ENCODE data around the gene INCA1.
"Not testable (repeated sequence)": the region's sequence is repeated elsewhere in the genome, so short reads cannot be mapped to it uniquely, and the experiment has no call there.

INCA1 gene, protein sequence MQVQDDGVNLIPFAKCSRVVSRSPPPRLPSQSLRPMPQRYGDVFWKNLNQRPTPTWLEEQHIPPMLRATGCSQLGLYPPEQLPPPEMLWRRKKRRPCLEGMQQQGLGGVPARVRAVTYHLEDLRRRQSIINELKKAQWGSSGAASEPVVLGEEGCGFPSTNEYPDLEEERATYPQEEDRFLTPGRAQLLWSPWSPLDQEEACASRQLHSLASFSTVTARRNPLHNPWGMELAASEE

DNA sequence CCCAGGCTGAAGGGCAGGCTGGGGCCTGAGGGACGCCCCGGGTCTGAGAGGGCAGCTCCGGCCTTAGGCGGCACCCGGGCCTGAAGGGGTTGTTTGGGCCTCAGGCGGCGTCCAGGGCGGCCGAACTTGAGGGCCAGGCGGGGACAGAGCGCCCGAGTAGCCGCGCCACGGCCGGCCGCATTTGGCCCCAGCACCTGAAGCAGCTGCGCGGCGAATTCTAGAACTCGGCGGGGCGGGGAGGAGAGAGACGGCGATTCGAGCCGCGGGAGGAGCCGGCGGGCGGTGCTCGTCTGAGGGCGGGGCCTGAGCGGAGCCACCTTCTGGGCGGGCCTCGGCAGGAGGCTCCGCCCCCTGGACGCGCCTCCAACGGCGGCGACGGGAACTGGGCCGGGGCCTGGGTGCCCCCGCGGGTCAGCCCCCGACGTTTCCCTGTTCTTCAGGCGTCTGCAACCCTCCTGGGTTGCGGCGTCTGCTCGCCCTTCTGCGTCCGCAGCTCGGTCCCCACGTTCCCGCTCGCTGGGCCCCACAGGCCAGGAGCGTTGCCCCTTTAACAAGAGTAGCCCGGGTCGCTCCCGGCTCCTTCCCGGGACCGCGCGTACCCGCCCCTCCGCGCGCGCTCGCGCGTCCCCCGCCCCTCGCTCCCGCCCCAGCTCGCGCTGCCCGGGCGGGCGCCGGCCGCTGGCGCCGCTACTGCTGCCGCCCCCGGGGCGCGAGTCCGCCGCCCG, at the start of gene INCA1, which contains the start of gene KIF1C:
TSS of gene INCA1 (minus strand) at position 221 of the 725 bp plus-strand sequence. CDS start 3,085 bp downstream, outside the sequence.
TSS of gene KIF1C (plus strand) at position 649 of the 725 bp plus-strand sequence. CDS start 2,297 bp downstream, outside the sequence.
- peak; percentile 86 for DNase-seq

DNA sequence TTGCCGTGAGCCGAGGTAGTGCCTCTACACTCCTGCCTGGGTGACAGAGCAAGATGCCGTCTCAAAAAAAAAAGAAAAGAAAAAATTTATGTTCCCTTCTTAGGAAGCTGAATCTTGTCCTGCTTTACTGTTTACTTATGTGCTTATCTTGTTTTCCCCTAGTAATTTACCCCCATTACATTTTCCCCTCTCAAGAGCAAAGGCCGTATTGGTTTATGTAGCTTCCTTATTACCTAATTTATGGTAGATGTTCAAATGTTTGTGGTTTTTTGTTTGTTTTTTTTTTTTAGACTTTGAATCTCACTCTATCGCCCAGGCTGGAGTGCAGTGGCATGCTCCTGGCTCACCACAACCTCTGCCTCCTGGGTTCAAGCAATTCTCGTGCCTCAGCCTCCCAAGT, 48.2 kb upstream of the INCA1 start:
- DNase-seq, result no peak

DNA sequence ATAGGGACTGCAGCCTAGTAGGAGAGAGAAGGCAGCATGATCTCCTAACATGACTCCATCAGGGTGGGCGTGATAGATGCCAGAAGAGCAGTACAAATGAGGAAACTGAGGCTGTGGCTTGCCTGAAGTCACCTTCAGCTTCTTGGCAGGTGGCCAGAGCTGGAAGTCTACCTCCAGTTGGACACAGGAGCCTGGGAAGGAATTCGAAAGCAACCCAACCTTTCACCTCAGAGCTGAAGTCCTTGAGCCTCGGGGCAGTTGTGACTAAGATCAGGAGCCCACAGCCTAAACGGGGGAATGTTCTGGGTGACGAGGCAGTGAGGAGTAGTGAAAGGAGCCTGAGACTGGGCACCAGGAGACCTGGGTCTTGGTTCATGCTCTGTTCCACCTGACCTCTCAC, 47.3 kb upstream of the INCA1 start:
- no peak for DNase-seq

DNA sequence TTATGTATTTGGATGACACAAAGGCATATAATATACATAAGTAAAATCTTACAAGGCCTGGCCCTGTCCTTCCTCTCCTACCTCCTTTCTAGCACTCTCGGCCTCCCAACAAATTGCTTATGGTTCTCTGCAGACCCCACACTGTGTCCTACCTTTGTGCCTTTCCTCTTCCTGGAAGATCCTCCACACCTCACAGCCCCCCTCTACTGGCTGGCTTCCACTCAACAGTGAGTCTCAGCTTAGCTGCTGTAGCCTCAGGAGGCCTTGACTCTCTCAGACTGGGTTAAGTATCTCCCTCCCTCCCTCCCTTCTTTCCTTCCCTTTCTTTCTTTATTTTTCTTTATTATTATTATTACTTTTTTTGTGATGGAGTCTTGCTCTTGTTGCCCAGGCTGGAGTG, 46.2 kb upstream of the INCA1 start:
- DNase-seq, result no peak

DNA sequence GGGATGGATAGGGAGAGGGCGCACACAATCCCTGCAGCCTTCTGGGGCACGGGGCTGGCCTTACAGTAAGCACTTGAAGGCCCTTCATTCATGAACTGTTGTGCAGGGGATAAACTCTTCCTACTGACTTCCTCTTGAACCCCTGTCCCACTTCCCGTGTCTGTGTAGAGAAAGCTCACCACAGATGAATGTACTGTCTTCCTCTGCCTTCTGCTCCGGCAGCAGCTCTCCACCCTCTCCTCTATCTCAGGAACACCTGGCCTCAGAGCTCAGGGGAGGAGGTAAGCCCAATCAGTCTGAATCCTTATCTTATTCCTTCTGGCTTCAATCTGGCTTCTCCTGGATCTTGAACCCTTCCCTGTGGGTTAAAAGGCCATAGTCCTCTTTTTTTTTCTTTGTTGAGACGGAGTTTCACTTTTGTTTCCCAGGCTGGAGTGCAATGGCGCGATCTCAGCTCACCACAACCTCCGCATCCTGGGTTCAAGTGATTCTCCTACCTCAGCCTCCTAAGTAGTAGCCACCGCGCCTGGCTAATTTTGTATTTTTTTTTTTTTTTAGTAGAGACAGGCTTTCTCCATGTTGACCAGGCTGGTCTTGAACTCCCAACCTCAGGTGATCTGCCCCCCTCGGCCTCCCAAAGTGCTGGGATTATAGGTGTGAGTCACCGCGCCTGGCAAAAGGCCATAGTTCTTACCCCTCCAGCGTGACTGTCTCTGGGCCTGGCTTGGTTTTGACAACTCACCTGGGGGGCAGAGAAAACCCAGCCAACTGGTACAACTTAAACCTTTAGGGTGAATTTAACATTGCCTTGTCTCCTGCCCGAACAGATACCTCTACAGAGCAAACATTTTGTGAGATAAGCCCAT, 45.1 kb upstream of the INCA1 start:
- no peak for DNase-seq

DNA sequence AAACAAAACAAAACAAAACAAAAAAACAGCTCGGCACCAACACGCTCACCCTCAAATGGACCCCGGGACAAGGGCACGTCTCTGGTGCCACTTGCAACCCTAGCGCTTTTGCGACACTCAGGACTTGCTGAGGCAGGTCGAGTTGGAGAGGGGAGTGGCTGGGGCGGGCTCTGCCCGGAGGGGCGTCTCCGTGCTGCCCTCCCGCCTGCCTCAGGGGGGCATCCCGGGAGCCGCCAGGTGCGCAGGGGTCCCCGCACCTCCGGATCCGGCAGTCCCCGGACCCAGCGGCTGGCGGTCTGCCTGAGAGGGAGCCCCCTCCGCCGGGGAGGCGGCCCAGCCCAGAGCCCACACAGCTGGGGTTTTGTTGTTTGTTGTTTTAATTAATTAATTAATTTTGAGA, 38.0 kb upstream of the INCA1 start, which contains the start of gene SLC52A1:
TSS of gene SLC52A1 (minus strand) at position 112 of the 400 bp plus-strand sequence. CDS start 820 bp downstream, outside the sequence.
- DNase-seq, result no peak

DNA sequence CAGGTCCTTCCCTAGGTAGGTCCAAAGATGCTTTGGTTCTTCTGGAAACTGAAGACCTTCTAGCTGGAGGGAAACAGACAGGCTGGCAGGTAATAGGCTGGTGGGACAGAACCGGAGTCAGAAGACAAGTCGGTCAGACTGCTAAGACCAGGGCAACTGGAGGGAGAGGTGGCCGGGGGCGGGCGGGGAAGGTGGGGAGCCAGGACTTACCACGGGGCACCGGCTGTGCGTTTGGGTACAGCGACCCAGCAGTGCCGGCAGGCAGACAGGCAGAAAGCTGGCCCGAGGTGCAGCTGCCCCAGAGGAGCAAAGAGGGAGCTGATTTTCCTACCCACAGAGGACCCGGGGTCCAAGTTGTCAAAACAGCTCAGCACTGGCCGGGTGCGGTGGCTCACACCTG, 37.3 kb upstream of the INCA1 start:
- no peak for DNase-seq

DNA sequence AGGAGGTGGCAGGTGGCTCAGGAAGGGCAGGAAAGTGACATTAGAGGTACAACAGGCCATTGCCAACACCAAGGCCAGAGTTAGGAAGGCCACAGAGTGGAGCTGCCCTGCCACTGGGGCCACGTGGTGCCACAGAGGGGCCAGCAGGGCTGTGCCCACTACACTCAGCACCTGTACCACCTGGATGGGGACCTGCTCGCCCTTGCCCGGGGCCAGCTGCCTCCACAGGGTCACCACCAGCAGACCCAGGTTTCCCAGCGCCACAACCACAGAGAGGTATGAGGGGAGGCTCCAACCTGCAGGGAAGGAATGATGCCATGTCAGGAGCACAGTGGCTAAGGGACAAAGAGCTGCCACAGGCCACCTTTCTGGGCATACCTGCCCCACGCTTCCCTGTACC, 36.7 kb upstream of the INCA1 start:
- no peak for DNase-seq

DNA sequence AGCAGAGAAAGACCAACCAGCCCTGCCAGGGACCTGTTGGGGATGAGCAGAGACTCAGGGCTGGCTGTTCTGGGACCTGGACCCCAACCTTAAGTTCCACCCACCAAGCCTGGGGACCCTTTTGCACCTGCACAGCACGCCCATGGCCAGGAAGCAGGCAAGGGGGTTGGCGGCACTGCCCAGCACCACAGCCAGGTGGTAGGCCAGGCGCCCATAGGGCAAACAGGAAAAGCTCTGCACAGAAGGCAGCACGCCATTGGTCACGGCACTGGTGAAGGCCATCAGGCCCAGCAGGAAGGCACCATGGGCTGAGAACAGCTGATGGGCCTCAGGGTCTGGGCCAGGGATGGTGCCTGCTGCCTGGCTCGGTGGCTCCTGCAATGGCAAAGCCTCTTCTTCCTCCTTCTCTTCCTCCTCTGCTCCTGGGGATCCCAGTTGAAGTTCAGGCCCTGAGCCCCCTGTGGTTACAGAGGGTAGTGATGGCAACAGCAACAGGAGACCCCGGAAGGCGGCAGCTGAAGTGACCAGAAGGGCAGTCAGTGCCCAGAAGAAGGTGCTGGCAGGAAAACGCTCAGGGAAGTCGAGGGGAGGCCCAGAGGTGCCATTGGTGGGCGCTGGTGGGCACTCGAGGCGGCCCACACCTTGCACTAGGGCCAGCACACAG, 36.2 kb upstream of the INCA1 start:
- no peak for DNase-seq

DNA sequence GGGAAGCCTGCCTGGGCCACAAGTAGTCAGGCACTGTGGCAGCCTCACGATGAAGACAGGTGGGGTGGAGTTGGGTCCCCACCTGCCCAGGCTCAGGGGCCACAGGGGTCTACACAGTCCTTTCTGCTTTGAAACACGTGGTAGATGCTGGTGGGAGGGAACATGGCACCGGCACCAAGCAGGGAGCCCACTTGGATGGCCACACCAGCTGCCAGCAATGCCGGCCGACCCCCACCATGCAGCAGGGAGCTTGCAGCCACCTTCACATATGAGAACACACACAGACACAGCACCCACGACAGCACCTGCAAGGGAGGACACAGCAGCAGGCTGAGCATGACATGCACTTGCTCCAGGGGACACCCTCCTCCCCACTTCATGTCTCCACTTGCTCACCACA, 35.5 kb upstream of the INCA1 start:
- no peak for DNase-seq

DNA sequence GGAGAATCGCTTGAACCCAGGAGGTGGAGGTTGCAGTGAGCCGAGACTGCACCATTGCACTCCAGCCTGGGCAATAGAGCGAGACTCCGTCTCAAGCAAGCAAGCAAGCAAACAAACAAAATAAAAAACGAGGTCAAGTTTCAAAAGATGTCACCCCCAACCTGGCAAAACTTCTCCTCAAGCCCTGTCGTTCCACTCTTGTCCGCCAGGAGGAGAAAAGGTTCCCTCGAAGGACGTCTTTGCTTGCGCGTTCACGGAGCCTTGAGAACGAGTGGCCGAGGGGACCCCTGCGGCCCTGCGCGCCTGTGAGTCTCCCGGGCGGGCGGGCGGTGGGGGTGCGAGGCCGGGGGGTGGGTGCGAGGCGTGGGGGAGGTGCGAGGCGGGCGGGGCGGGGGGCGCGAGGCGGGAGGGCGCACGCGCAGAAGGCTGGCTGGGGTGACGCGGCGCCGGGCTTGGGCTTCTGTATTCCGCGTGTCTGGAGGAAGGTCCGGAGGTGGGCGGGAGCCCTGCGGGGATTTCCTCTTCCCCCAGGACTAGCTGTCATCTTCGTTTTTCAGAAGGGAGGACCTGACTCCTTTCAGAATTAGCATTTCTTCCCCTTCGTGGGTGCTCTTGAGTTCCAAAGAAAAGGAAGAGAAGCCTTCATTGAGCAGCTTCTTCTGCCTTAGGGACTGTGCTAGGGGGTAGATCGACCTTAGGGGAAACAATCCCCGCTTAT, 34.2 kb upstream of the INCA1 start:
- peak; percentile 19 for DNase-seq

DNA sequence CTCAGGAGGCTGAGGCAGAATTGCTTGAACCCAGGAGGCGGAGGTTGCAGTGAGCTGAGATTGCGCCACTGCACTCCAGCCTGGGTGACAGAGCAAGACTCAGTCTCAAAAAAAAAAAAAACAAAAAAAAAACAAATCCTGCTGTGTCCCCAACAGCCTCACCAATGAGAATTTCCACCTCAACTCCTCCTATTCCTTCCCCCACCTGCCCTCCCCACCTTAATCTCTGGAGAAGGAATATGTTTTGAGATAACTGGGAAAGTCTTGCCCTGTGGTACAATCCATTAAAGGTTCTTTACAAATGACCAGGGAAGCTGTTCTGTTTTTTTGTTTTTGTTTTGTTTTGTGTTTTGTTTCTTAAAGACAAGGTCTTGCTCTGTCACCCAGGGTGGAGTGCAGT, 32.8 kb upstream of the INCA1 start:
- not testable (repeated sequence) for DNase-seq

DNA sequence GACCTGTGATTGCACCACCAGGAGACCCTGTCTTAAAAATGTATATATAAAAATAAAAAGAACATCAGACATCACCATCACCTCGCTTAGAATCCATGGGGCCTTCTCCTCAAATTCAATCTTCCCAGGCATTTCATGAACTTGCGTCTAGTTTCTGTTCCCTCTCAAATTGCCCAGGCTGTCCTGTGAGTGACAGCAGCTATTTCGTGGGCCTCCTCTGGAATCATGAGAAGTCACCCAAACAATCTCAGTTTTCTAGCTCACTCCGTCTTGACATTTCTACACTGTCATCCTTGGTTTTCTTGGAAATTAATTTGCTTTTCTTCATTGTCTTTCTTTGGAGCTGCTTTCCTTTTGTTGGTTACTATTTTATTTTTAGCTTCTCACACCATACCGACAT, 30.6 kb upstream of the INCA1 start:
- no peak for DNase-seq

DNA sequence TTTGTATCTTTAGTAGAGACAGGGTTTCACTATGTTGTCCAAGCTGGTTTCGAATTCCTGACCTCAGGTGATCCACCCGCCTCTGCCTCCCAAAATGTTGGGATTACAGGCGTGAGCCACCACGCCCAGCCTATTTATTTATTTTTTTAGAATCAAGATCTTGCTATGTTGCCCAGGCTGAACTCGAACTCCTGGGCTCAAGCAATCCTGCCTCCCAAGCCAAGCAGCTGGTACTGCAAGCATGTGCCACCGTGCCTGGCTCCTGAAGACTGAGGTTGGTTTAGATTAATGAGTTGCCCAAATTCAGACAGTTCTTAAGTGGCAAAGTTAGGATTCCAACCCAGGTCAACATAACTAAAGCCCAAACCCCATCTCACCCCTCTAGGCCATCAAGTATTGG, 30.0 kb upstream of the INCA1 start:
- no peak for DNase-seq

DNA sequence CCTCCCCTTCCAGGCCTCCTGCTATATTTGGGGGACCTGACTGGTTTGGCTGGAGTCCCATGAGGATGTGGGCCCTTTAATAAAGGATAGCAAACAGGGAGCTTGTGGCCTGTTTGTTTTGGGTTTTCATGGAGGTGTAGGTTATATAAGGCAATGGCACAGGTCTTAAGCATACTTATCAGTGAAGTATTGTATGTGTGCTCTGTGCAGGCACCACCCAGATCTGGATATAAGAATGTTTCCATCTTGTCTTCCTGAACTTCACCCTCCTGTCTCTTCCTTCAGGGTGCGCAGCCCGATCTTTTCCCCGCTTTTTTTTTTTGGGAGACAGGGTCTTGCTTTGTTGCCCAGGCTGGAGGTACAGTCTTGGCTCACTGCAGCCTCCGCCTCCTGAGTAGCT, 27.3 kb upstream of the INCA1 start:
- DNase-seq, result no peak

DNA sequence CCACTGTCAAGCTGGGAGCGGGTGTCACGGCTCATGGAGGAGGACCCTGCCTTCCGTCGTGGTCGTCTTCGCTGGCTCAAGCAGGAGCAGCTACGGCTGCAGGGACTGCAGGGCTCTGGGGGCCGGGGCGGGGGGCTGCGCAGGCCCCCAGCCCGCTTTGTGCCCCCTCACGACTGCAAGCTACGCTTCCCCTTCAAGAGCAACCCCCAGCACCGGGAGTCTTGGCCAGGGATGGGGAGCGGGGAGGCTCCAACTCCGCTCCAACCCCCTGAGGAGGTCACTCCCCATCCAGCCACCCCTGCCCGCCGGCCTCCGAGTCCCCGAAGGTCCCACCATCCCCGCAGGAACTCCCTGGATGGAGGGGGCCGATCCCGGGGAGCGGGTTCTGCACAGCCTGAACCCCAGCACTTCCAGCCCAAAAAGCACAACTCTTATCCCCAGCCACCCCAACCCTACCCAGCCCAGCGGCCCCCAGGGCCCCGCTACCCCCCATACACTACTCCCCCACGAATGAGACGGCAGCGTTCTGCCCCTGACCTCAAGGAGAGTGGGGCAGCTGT, 26.3 kb upstream of the INCA1 start:
- no peak for DNase-seq

DNA sequence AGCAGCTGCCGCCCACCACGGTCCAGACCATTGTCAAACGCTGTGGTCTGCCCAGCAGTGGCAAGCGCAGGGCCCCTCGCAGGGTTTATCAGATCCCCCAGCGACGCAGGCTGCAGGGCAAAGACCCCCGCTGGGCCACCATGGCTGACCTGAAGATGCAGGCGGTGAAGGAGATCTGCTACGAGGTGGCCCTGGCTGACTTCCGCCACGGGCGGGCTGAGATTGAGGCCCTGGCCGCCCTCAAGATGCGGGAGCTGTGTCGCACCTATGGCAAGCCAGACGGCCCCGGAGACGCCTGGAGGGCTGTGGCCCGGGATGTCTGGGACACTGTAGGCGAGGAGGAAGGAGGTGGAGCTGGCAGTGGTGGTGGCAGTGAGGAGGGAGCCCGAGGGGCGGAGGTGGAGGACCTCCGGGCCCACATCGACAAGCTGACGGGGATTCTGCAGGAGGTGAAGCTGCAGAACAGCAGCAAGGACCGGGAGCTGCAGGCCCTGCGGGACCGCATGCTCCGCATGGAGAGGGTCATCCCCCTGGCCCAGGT, 24.9 kb upstream of the INCA1 start:
- DNase-seq, result no peak

DNA sequence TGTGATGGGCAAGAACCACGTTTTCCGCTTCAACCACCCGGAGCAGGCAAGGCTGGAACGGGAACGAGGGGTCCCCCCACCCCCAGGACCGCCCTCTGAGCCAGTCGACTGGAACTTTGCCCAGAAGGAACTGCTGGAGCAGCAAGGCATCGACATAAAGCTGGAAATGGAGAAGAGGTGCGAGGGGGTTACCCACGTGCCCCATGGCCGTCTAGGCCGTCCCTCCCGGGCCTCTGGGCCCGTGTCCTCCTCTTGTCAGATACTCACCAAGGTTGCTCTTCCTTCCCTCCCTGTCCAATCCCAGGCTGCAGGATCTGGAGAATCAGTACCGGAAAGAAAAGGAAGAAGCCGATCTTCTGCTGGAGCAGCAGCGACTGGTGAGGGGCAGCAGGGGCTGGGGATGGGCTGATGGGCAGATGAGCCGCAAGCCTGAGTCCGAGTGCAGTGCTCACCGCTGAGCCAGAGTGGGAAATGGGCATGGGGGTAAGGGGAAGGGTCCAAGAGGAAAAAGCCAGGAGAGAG, 23.2 kb upstream of the INCA1 start:
- DNase-seq, result no peak

DNA sequence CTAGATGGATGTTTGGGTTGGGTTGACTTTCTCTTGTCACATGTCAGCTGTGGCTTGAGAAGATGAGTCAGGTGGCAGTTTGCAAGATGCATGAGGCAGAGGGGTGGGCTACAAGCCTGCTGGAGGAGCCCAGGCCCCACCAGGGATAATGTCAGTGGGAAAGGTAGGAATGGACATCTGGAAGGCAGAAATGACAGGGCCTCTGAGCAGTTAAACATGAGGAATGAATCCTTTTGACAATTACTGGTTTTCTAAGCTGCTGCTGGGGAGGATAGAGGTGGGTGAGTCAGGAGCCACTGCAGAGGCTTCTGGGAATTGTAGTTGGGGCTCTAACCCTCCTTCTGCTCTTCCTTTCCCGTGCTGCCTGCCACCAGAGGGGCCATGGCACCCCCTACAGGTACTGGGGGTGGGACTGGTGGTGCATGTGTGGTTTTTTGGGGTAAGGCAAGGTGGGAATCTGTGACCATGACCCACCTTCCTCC, 22.2 kb upstream of the INCA1 start:
- DNase-seq, result no peak

DNA sequence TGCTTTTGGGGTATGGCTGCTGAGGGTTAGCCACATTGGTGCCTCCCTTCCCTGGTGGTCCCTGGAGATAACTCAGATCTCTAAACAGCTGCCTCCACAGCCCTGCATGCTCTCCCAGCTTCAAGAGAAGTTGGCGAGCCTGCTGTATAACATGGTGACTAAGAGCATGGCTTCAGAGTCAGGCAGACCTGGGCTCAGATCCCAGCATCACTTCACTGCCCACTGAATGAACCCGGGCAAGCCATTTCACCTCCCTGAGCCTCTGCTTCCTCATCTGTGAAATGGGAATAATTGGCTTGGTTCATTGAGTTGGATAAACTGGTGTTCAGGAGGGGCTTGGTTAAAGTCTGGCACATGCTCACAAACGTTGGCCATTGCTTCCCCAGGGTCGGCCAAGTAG, 17.0 kb upstream of the INCA1 start:
- no peak for DNase-seq

DNA sequence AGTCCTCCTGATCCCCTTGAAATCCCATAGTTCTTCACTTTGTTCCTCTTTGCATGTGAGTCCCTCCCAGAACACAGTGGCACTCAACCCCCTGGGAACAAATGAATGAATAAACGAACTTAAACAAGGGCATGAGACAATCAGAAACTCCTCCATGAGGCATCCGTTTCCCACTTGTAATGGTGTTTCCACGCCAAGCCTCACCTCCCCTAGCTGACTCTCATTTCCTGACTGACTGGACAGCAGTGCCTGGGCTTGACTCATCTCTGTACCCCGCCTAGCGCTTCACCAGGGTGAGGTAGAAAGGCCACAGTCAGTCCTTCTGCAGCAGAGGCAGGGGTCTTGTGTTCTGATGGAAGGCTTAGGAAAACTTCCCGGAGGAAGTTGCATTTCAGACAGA, 14.6 kb upstream of the INCA1 start:
- DNase-seq, result no peak
